ENCODE measurements around the gene CFAP74. TPM values are rescaled to one million over a fixed set of nuclear protein-coding genes. Genes with fewer than 3 reads are reported as not detected.

Gene CFAP74, protein sequence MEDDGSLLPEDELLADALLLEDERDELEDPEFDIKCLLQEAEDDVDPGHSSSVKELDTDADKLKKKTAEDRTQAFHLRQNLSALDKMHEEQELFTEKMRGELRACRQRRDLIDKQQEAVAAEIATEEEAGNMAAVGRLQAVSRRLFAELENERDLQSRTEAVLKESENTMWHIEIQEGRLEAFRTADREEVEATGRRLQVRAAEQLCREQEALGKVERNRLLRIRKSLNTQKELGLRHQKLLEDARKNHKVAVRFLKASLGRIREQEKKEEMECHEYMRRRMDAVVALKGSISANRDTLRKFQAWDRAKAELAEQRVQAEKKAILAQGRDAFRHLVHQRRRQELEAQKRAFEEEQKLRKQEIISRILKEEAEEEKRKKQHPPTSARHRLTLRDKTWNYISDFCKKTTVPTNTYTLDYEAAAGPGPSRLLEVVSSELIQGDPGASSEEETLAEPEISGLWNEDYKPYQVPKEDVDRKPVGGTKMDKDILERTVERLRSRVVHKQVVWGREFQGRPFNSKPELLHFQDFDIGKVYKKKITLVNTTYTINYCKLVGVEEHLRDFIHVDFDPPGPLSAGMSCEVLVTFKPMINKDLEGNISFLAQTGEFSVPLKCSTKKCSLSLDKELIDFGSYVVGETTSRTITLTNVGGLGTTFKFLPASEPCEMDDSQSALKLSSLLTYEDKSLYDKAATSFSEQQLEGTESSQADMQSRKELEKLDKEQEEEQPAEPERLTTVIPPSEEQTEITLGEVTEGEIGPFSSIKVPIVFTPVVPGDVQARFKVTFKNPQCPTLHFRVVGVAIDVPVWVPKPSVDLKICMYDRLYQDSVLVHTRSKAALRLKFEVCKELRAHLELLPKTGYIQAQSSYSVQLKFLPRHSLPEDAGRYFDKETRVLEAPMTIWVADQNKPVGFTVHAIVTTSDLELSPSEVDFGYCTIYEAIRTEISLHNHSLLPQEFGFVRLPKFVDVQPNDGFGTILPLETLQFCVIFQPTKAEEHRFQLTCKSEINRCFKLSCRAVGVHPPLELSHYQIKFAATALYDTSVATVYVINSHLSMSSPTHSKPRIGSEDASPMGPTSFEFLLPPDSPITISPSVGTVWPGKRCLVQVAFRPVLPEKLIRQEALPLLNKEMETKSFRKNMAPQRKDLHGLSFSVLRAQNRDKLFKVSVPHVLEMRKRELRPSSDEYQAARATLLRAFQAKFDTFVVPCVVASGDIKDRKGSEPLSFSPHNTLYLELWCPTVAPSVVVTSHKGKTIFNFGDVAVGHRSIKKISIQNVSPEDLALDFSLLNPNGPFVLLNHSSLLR (N-terminal part only)
- total RNA-seq (ENCODE audit: insufficient read depth, low replicate concordance): 4.6 TPM

DNA sequence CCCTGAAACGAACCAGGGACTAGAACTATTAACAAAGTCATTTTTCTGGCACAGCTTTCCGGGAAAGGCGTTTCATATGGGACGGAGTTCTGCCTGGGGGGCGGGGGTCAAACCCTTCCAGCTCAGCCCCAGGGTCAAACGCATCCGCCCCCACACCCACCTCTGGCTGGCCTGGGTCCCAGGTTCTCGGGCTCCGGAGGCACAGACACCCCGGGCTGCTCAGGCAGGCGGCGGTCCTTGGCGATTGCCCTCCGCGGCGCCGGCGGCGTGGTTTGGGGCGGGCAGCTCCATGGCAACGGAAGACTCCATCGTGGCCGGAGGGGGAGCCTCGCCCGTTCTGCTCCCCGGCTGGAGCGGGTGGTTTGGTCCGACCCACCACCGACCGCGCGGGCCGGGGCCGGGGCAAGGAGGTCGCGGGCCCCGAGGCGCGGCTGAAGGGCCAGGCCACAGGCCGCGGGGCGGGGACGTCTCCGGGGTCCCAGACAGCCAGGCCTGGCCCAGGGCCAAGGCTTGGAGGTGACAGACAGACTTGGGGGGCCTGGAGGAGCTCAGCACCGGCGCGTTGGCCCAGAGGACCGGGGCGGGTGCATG is at the start of gene CFAP74:
CFAP74 (minus strand) TSS at position 246 of the 591 bp plus-strand sequence. CDS start 12,830 bp downstream, outside the sequence.
- DNase-seq (ENCODE audit: low spot score): peak; percentile 14

DNA sequence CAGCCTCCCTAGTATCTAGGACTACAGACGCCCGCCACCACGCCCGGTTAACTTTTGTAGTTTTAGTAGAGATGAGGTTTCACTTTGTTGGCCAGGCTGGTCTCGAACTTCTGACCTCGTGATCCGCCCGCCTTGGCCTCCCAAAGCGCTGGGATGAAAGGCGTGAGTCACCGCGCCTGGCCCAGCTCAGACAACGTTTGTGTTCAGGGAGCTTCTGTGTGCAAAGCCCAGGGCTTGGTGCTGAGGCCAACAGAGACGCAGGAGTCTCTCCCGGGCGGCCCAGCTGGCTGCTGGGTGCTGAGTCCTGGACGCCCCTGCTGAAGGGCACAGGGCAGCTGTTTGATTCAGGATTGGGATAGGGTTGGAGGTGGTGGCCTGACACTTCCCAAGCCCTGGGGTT is 49.6 kb upstream of the CFAP74 start:
- DNase-seq (ENCODE audit: low spot score): no peak

DNA sequence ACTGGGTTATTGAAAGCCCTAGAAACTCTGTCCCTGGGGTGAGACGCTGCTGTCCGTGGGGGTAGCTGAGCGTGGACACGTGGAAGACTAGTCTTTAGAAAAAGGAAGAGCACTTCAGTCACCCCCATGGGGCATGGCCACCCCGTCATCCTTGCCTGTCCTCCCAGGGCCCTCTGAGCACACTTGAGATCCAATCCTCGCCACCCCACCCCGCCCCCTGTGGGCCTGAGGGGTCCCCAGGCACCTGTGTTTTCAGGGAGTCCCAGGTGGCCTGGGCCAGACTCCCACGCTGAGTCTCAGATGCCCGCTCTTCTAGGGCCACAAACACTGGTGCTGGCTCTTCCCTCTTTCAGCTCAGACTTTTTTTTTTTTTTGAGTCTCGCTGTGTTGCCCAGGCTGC is 49.2 kb upstream of the CFAP74 start:
- no peak for DNase-seq (ENCODE audit: low spot score)

DNA sequence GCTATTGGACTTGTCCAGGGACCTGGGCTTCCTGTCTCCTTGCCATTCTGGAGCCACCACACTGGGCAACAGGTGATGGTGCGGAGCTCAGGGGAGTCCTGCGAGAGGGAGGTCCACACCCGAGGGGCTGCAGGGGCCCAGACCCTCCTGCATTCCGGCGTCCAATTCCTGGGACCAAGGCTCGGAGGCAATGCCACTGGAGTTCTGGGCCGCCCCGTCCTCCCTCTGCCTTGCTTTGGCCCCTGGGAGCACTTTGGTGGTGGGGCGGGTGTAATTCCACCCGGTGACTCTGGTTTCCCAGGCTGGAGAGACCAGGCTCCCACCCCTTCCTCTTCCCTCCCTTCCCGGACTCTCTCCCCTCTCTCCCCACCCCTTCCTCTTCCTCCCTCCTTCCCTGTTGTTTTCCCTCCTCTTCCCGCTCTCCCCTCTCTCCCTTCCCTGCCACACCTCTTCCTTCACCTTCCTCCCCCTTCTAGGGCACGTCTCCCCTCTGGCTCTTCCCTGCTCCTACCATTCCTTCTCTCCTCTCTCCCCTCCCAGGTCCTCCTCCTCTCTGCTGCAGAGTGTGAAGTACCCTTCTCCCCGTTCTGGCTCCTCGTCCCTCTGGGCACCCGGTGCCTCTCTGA is 48.6 kb upstream of the CFAP74 start:
- DNase-seq (ENCODE audit: low spot score): no peak

DNA sequence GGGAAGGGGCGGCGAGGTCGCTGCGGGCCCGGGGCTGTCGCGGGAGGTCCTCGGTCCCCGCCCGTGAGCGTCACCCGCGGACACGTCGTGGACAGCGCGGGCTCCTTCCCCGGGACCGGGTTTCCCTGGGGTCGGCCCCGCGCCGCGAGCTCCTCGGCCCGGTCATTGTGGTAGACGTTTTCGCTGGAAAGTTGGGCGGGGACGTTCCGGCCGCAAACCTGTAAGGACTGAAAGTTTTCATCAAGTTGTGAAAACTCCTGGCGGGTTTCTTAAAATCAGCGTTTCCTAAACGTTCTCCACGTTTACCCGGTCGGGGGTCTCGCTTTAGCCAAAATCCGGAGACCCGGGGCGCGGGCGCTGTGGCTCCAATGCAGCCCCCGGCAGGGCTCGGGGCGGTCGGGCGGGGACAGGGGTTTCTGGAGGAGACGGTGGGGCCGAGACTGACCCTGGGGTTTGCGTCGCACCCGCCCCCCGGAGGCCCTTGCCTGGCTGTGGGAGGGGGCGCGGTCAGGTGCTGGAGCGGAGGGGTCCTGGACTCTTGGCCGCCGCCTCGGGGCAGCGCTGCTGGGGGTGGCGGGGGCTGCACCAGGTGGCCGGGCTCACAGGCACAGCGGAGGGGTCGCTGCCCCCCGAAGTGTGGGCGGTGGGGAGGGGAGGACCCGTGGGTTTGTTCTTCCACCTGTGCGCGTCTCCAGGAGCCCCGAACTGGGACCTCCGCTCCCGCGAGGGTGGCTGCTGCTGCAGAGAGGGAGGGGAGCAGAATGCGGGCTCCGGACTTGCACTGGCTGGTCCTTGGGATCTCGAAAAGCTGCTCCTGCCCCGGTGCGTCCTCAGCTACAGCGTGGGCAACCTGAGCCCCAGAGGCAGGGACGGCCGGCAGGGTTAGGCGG is 47.5 kb upstream of the CFAP74 start:
- DNase-seq (ENCODE audit: low spot score): no peak

DNA sequence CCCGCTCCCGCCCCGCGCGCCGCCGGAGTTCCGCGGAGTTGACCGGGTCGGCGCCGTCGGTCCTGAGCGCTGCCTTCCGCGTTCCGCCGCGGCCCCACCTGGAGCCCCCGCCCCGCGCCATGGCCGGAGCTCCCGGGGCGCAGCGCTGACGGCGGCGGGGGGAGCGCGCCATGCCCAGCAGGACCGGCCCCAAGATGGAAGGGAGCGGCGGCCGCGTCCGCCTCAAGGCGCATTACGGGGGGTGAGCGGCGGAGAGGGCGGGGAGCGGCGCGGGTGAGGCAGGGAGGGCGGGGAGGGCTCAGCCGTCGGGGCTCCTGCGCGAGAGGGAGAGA is 46.8 kb upstream of the CFAP74 start:
- DNase-seq (ENCODE audit: low spot score): no peak

DNA sequence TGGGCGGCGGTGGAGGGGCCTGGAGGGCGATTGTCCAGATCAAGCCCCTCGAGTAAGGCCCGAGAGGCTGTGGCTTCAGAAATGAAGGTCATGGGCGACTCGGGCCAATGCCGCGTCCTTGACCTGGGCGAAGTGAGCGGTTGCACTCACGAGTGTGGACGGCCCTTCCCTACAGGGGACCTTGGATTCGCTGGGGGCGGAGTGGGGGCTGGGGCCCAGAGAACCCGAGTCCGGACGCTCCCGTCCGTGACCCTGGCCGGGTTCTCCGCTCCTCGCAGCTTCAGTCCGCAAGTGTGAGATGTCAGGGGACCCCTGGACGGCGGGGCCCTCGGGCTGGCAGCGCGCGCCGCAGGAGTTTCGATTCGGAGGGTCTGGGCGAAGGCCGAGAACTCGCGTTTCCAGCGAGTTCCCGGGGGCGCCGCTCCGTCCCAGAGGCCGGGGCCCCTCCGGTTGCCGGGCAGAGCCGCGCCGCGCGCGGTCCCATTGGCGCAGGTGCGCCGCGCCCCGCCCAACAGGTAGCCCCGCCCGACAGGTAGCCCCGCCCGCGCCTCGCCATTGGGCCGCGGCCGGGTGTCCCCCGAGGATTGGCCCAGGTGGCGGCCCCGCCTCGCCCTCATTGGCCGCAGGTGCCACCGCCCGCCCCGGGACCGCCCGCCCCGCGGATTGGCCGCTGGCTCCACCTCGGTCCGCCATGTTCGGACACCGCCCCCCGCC is 46.3 kb upstream of the CFAP74 start, which contains the start of gene PRKCZ:
PRKCZ (plus strand) TSS at position 694 of the 714 bp plus-strand sequence. CDS start 220 bp downstream, outside the sequence.
- DNase-seq (ENCODE audit: low spot score): peak; percentile 62

DNA sequence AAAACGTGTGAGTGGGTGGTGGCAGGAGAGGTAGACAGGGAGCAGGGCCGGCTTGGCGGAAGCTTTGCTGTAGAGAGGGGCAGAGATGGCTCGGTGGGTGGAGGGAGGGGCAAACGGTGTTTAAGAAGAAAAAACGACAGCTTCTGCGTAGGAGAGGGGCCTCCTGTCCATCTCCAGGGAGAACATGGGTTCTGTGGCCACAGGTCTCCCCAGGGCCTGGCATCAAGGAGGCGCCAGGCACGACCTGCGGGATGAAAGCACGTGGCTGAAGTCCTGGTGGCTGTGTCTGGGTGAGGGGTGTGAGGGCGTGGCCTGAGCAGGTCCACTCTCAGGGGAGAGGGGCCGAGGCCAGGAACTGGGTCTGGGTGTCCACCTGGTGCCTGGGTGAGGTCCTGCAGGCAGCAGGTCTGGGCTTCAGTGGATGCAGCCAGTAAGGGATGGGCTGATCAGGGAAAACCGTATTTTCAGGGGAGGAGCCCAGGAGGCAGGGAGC is 45.7 kb upstream of the CFAP74 start:
- DNase-seq (ENCODE audit: low spot score): no peak

DNA sequence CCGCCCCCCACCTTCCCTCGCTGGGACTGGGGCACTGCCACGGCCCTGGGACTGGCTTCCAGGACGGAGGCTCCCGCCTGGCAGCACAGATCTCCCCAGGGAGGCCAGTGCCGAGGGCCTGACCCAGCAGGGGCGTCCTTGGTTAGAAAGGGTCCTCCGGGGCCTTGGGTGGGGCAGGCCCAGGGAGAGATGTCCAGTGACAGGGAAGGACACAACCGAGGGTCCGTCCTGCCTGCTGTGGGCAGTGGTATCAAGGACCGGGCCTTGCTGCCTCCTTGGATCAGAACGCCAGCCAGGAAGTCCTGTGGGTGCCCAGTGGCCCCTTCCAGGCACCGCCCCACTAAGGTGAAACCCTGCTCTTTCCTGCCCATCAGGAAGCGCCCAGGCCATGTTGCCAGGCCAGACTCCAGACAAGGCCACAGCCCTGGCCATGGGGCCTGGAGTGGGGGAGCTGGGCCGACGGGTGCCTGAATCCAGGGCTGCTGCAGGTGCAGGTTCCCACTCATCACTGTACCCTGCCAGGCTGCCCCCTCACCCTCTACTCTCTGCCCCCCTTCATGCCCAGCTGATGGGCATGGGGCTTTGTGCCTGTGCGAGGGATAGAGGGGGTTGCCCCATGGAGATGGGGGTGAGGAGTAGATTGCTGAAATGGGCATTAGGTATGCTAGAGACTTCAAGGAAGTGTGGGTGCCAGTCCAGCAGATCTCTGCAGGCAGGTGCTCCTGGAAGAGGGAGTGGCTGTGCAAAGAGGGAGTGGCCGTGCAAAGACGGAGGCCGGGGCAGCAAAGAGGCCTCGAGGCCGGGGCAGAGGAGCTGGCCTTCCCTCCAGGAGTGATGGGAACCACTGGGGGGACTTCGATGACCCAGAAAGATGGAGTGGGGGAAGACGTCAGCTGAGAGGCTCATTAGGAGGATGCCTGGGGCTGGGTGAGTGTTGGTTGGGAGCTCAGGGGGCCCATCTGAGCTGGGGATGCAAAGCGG is 44.5 kb upstream of the CFAP74 start:
- DNase-seq (ENCODE audit: low spot score): no peak

DNA sequence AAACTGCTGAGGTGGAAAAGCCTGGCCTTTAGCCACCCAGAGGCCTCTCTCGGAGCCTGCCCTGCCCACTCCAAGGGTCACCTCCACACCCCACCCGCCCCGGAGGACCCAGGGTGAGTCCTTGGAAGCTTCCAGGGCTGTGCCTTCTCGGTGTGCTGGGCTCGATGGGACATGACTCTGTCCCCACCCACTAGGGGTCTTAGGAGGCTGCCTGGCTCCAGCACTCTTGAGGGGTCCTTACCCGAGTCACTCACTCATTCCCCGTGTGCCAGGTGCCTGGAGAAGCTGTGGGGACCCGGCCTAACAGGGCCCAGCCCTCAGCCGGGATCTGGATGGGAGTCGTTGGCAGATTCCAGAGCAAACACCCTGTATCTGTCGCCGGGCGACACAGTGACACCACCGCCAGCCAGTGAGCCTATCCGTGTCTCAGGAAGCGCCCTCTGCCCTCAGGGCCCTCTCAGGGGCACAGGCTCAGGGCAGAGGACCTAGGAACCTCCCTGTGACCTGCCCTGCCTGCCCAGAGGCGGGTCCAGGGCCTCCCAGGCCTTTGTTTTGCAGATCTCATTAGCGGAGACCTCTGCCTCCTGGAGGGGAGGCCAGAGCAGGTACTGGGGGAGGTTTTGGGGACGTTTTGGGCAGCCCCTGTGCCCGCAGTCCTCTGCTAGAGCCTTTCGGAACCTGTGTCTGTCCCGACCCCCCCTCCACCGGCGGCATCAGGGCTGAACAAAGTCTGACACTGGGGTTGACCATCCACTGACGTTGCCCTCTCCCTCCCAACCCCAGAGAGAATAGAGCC is 43.6 kb upstream of the CFAP74 start:
- DNase-seq (ENCODE audit: low spot score): no peak

DNA sequence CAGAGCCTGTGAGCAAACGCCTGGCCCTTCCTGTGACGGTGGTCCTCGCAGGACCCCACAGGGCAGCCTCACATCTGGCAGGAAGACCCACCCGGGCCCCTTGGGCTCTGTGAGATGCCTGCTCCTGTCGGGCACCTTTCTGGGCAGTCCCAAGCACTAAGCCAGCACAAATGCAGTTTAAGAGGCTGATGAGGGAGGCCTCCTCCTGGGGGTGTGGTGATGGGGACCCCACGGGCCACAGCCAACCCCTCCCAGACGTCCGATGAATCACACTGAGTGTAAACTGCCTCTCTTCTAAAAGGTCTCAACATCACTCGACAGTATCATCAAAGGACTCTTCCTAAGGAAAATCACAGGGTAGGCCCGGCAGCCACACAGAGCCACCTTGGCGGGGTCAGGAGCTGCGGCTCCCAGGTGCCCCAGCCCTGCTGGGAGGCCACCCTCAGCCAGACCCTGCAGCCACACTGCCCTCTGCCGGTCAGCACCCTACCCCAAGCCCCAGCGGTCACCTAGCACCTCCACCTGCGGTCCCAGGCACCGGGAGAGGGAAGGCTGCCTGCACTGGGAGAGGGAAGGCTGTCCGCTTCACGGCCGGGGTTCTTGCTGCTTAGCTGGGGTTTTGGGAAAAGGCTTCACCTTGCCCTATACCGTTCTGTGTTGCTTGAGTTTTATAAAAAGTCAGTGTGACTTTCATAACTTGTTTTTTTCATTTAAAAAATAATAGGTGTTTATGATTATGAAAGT is 42.8 kb upstream of the CFAP74 start:
- peak; percentile 21 for DNase-seq (ENCODE audit: low spot score)

DNA sequence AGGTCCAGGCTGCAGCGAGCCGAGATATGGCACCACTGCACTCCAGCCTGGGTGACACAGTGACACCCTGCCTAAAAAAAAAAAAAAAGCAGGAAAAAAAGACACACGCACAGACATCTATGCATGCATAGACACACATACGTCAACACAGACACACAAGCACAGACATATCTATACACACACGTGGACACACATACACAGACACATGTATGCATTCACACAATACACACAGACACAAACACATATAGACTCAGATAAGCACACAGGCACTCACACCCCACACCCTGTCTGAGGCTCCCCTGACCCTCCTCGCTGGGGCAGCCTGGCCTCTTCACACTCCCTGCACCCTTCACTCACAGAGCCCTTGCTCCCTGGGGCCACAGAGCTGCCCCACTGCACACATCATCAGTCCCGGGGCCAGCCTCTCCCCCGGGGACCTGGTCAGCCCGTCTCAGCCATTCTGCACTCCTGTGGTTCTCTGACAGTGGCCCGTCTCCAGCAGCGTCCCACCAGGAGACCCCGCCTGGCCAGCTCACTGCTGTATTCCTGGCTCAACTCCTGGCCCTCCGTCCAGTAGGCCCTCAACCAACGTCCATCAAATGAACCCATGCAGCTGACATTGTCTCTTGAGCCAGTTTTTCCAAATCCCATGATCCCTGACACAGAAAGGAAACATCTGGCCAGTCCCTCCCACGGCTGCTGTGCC is 42.0 kb upstream of the CFAP74 start:
- DNase-seq (ENCODE audit: low spot score): peak; percentile 69

DNA sequence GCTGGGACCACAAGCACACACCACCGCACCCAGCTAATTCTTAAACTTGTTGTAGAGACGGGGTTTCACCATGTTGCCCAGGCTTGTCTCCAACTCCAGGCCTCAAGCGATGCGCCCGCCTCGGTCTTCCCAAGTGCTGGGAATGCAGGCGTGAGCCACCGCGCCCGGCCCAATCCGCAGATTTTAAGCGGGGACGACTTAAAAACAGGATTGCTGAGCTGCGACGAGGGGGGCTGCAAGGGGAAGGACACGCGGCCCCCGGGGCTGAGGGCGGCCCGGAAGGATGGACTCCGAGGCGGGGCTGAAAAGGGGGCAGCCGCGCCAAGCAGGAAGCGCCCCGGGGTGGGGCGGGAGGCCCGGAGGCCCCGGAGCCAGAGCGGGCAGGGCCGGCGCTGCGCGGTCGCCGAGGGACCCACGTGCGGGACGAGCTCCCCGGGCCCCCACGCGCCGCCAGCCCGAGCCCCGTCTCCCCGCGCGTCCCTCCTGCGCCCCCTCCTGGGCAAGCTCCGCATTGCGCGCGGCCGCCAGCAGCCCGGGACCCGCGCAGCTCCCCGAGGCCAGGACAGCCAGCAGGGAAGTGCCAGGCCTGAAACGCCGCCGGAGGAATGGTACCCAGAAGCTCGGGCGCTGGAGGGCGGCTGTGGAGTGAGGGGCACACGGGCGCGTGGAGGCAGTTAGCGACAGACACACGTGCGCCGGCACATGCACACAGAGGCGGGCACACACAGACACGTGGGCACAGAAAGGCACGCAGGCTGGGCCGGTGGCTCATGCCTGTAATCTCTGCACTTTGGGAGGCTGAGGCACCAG is 41.1 kb upstream of the CFAP74 start:
- DNase-seq (ENCODE audit: low spot score): peak; percentile 66

DNA sequence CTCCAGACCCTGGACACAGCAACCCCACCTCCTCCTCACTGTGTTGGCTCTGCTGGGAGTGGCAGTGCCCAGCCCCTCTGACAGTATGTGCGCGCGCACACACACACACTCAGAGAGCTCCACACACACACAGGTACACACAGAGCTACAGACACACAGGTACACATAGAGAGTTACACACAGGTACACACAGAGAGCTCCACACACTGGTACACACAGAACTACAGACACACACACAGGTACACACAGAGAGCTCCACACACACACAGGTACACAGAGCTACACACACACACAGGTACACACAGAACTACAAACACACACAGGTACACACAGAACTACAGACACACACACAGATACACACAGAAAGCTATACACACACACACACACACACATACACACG is 40.3 kb upstream of the CFAP74 start:
- no peak for DNase-seq (ENCODE audit: low spot score)
